Stimulated activated CD8-positive, alpha-beta memory T cell treated with anti-CD3 and anti-CD28 coated beads, Interleukin-7, amount 100 ng/mL, for 48 hours (primary cell): ENCODE measurements around the gene C5orf47.

Experiments
- DNase-seq, 2 donors: peaks; one replicate each; pipeline ENCODE4 v3.0.0-alpha.2; 2020; ENCODE audit warnings: low read depth in 1 of 2; ENCODE audit errors: extremely low read depth in 1 of 2

Gene C5orf47

DNA sequence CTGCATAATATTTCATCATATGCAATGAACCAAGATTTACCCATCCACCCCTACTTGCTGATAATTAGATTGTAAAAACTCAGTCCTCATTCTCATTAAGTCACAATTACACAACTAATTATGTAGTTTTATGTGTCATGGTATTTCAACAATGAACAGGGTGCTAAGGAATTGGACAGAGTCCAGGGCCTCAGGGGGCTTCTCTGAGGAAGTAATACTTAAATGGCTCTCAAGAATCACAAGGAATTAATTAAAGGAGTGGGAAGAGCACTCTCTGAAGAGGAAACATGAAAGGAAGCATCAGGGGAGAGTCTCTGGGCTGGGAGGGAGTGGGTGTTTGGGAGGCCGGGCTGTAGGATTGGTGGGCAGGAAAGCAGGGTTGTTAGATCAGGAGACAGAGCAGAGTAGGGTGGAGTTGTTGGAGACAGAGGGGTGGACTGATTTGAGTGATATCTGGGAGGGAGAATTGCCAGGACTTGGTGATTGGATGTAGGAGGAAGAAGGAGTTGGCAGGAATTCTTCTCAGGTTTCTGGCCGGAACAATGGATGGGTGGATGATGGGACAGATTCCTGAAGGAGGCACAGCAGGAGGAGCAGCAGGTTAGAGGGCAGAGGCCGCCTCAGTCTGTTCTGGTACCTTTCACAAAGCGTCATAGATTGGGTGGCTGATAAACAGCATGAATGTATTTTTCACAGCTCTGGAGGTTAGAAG lies 33.6 kb downstream of the C5orf47 start:
- no peak for DNase-seq

DNA sequence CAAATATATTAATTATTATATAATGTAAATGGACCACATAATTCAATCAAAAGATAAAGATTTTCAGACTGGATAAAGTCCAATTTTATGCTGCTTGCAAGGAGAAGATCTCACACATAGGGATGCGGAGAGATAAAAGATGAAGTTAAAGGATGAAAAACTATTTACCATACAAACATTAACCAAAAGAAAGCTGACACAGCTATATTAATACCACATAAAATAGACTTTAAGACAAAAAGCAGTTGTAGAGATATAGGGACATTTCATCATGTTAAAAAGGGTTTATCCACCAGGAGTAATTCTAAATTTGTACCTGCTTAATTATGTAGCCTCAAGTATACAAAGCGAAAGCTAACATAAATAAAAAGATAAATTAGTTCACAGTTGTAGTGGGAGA lies 41.3 kb downstream of the C5orf47 start:
- DNase-seq = no peak

DNA sequence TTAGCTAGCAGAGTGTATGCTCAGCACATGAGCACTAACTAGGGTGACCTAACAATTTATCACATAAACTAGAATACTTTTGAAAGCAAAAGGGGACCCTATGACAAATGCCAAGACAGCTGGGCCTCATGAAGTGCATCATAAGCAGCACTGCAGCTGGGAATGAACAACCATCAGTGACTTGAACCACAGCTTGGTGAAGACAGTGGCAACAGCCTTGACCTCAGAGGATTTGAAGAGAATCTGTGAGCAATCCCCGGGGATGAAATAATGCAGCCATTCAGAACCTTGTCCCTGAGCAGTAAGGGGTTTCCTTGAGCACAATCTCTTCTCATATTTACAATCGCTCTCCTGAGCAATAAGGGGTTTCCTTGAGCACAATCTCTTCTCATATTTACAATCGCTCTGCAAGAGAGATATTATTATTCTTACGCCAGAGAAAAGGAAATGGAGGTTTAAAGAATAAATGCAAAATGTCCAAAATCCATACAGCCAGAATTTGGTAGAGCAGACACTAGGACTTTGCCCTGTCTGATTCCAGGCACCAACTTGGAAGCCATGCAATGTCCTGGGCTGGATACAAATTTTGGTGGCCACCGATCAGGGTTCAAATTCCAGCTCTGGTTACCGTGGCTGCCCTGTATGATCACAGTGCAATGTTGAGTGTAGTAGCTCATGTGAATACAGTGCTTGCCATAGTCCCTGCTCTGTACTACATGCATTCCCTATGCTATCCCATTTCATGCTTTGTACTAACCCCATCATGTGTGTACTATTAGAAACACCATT lies 55.7 kb downstream of the C5orf47 start:
- no peak for DNase-seq

DNA sequence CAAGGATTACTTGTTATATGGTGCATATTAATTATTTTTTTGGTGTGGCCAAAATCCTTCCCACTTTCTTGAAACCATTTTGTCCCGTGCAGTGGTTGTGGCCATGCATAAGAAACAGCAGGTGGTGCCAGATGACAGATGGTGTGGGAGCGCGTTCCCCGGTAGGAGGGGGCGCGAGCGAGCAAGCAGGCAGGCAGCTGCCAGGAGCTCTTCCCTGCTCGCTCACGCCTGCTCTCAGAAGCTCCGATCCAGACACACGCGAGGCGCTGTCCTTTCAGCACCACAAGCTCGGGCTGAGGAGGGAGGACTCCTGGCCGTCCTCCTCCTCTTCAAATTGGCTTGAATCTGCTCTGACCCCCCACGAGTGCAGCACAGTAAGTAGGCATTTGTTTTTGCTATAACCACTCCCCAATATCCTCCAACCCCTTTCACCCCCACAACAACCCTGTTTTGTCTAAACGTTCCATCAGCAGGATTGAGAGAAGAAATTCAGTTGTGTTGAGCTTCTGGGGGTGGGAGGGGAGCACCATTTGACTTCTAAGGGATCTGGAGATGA lies 56.6 kb downstream of the C5orf47 start, which contains the start of gene NSG2:
Gene NSG2, plus strand, starts transcription at position 237 of the 556 bp plus-strand sequence. CDS start 1,050 bp downstream, outside the sequence.
- peak; percentile 3 to 8 for DNase-seq

DNA sequence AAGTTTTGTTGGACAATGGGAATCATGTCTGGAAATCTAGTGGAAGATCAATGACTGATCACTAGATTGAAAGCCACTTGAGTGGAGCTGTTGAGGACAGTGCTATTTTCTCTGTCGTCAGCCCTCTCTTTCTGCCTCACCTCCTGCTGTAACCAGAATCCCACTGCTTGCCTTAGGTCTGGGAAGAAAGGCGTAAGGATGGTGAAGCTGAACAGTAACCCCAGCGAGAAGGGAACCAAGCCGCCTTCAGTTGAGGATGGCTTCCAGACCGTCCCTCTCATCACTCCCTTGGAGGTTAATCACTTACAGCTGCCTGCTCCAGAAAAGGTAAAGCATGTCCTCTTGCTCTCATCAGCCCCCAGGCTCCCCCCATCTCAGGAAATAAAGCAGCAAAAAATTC lies 57.6 kb downstream of the C5orf47 start:
- DNase-seq = no peak

DNA sequence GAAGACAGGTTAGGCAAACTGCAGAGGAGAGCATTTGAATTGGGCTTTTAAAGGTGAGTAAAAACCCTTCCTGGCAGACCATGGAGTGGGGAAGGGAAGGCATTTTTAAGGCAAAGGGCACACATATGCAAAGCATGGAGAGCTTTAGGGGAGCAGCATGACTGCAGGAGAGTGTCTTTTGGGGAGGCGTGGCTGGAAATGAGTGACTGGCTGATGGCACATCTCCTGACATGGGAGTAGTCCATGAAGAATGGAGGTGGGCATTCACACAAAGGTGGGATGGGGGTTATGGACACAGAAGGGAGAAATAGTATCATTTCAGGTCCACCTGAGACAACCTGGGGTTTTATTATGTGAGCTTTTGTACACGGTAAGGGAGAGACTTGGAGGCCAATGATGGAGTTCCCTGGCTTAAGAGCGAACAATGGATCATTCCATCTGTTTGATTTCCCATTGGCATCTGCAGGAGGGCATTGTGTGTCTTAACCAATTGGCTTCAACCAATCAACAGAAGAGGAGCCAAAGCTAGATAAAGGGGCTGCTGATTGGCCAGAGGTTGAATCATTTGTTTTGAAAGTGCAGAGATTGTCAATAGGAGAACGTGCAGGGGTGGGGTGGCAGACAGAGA lies 58.6 kb downstream of the C5orf47 start:
- DNase-seq = no peak

DNA sequence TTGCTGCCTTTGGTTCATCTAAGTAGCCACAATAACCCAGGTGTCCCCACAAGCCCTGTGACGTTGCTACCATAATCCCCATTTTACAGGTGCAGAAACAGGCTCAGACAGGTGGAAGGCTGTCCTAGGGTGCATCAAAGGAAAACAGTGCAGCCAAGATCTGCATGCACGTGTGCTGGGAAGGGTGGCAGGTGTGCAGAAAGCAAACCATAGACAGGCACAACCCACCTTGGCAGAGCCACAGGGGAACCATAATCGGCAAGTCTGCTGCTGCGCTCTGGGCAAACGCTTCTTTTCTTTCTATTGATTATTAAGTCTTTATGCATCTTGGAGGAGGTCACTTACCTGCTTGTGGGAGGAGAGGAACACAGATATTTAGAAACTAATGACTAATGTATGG lies 63.7 kb downstream of the C5orf47 start:
- no peak for DNase-seq

DNA sequence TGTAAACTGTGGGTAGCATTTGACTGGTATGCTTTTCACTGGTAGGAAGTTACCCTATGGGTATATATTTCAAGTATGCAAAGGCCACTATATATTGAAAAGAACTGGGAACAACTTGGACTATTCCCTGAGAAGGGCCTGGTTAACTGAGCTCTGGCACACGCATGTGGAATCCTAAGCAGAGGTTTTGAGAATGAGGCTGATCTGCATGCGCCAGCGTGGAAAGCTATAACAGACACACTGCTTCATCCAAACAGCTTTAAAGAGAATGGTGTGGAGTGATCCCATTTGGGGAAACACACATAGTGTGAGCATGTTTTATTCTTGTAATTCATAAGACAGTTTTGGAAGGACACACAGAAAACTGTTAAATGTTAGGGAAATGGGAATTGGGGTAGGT lies 64.9 kb downstream of the C5orf47 start:
- no peak for DNase-seq
